Measurements from ENCODE around the gene CAPZB. TPM values are rescaled to one million over a fixed set of nuclear protein-coding genes. Genes with fewer than 3 reads are reported as not detected.

Gene CAPZB
- total RNA-seq, 1 experiment from 2014 or later = 348 TPM

GRCh38 chr1:19307794-19308508 lies 177.4 kb downstream of the CAPZB start:
- Histone ChIP-seq H2BK12ac (ENCODE audit: insufficient read length, low read depth, low read length) (no peak overlapping the region), H4K8ac (replicated peaks; ENCODE audit: insufficient read length, low read depth, low read length) (no peak overlapping the region), H3K56ac (ENCODE audit: insufficient read length, low read depth, low read length) (no peak overlapping the region), H2BK20ac (ENCODE audit: low read depth, low read length, poor library complexity, severe bottlenecking) (no peak overlapping the region), H2BK15ac (ENCODE audit: low read depth, low read length) (no peak overlapping the region), H2BK5ac (ENCODE audit: insufficient read length, low read length) (no peak overlapping the region), H4K5ac (ENCODE audit: insufficient read length, low read depth, low read length) (no peak overlapping the region), H3K23me2 (ENCODE audit: insufficient read length, low read depth, low read length, poor library complexity, severe bottlenecking) (peaks cover 13% of the 10 kb centered on the region), H4K91ac (ENCODE audit: insufficient read length, low read depth, low read length) (no peak overlapping the region), H3K79me2 (ENCODE audit: insufficient read depth, low read length) (no peaks in the 10 kb centered on the region), H3K4me2 (ENCODE audit: insufficient read depth, insufficient read length, low read length) (no peak overlapping the region), H3K27me3 (ENCODE audit: insufficient read depth, low read length) (no peaks in the 10 kb centered on the region), H3K27ac (ENCODE audit: insufficient read length, low read depth, low read length) (no peak overlapping the region), H2AK5ac (ENCODE audit: insufficient read length, low read length) (no peak overlapping the region), H3K79me1 (ENCODE audit: insufficient read depth, low read depth, low read length, poor library complexity, severe bottlenecking) (no peaks in the 10 kb centered on the region), H3T11ph (ENCODE audit: low read length) (no peak overlapping the region), H3K4me1 (ENCODE audit: insufficient read depth, low read length) (no peaks in the 10 kb centered on the region), H3K9me3 (ENCODE audit: control insufficient read depth, low read depth, low read length) (no peaks in the 10 kb centered on the region), H2BK120ac (ENCODE audit: low read depth, low read length, poor library complexity, severe bottlenecking) (no peak overlapping the region), H2AFZ (ENCODE audit: low read length) (no peak overlapping the region), H3K14ac (ENCODE audit: insufficient read depth, low read length) (no peak overlapping the region), H3K18ac (ENCODE audit: insufficient read length, low read depth, low read length) (no peak overlapping the region), H4K20me1 (ENCODE audit: control insufficient read depth, insufficient read depth, insufficient read length) (no peaks in the 10 kb centered on the region), H3K23ac (ENCODE audit: insufficient read length, low read depth, low read length) (no peak overlapping the region), H3K9ac (ENCODE audit: extremely low read depth, insufficient read length, low read length) (no peak overlapping the region), H3K4ac (ENCODE audit: low read depth, low read length) (no peak overlapping the region)
- no peak for TF ChIP-seq CTCF (conservative IDR thresholded peaks at IDR 0.05)
- Mint-ChIP-seq H3K4me1 (peaks cover 11 to 12% of the 10 kb centered on the region in 2 experiments), H3K4me3 (no peak overlapping the region), H3K27ac (no peak overlapping the region), H3K27me3 (ENCODE audit: low read depth) (no peaks in the 10 kb centered on the region; the same call in 1 of the 2 replicates), H3K9me3 (no peaks in the 10 kb centered on the region), H3K36me3 (ENCODE audit: insufficient read depth in 1 of 3, low read depth in 3 of 3) (peaks cover 27 to 59% (median 52%) of the 10 kb centered on the region in 3 experiments)
- no CpG with 5 or more reads among the region's 10 CpGs for WGBS (ENCODE audit: extremely low coverage, insufficient read length, low lambda C conversion rate)
- DNase-seq = no peak

Measured in H9 (cell line).